HUDEP-2 (cell line): ENCODE measurements around the gene SH3D19.
"Not testable (repeated sequence)": the region's sequence is repeated elsewhere in the genome, so short reads cannot be mapped to it uniquely, and the experiment has no call there.

Experiments used
- DNase-seq, 76 experiments: peaks; one replicate each; lab custom pipeline; 2025; ENCODE audit not compliant: unreplicated experiment in 76 of 76; lab: John Stamatoyannopoulos, UW

The SH3D19 gene

GRCh38 chr4:151158979-151159378 is 166.4 kb downstream of the SH3D19 start:
- no peak for DNase-seq

GRCh38 chr4:151157543-151157942 is 167.9 kb downstream of the SH3D19 start:
- no peak for DNase-seq

GRCh38 chr4:151153585-151153984 is 171.8 kb downstream of the SH3D19 start:
- no peak for DNase-seq

GRCh38 chr4:151152028-151152427 is 173.4 kb downstream of the SH3D19 start:
- DNase-seq = peak in 2 of 76 experiments; percentile 1

GRCh38 chr4:151150821-151151580 is 174.4 kb downstream of the SH3D19 start:
- no peak for DNase-seq

- DNase-seq = no peak
These were observed 177.1 kb downstream of the SH3D19 start for GRCh38 chr4:151148261-151148660.

- no peak for DNase-seq
These were observed 178.4 kb downstream of the SH3D19 start for GRCh38 chr4:151147000-151147399.

- DNase-seq = no peak
These were observed 180.9 kb downstream of the SH3D19 start for GRCh38 chr4:151144329-151145072.

GRCh38 chr4:151143811-151144210 is 181.6 kb downstream of the SH3D19 start:
- no peak for DNase-seq

GRCh38 chr4:151143162-151143561 is 182.2 kb downstream of the SH3D19 start:
- no peak for DNase-seq

GRCh38 chr4:151142758-151143157 is 182.6 kb downstream of the SH3D19 start:
- DNase-seq = no peak

GRCh38 chr4:151139814-151140213 is 185.6 kb downstream of the SH3D19 start:
- no peak for DNase-seq

GRCh38 chr4:151136048-151136447 is 189.4 kb downstream of the SH3D19 start:
- DNase-seq = not testable (repeated sequence)

GRCh38 chr4:151133311-151133710 is 192.1 kb downstream of the SH3D19 start:
- no peak for DNase-seq

- no peak for DNase-seq
These were observed 195.6 kb downstream of the SH3D19 start for GRCh38 chr4:151129796-151130195.

GRCh38 chr4:151117371-151117962 is 207.9 kb downstream of the SH3D19 start:
- peak in 37 of 76 experiments; percentile 1 to 61 (median 21) for DNase-seq

- DNase-seq = no peak
These were observed 210.4 kb downstream of the SH3D19 start for GRCh38 chr4:151114986-151115385.

- DNase-seq = peak in 1 of 76 experiments; percentile 3
These were observed 211.1 kb downstream of the SH3D19 start for GRCh38 chr4:151114338-151114737.

- DNase-seq = no peak
These were observed 215.2 kb downstream of the SH3D19 start for GRCh38 chr4:151110236-151110635.

- DNase-seq = no peak
These were observed 218.3 kb downstream of the SH3D19 start for GRCh38 chr4:151107063-151107462.

- peak in 1 of 76 experiments; percentile 9 for DNase-seq
These were observed 219.9 kb downstream of the SH3D19 start for GRCh38 chr4:151105454-151106032.
